OCI-M2 (cell line): ENCODE measurements around the gene PLA2G2F.
"Not testable (repeated sequence)": the region's sequence is repeated elsewhere in the genome, so short reads cannot be mapped to it uniquely, and the experiment has no call there.

Experiments used
- DNase-seq: peaks from one replicate; lab custom pipeline; 2025; ENCODE audit not compliant: unreplicated experiment; lab: John Stamatoyannopoulos, UW

Gene PLA2G2F

DNA sequence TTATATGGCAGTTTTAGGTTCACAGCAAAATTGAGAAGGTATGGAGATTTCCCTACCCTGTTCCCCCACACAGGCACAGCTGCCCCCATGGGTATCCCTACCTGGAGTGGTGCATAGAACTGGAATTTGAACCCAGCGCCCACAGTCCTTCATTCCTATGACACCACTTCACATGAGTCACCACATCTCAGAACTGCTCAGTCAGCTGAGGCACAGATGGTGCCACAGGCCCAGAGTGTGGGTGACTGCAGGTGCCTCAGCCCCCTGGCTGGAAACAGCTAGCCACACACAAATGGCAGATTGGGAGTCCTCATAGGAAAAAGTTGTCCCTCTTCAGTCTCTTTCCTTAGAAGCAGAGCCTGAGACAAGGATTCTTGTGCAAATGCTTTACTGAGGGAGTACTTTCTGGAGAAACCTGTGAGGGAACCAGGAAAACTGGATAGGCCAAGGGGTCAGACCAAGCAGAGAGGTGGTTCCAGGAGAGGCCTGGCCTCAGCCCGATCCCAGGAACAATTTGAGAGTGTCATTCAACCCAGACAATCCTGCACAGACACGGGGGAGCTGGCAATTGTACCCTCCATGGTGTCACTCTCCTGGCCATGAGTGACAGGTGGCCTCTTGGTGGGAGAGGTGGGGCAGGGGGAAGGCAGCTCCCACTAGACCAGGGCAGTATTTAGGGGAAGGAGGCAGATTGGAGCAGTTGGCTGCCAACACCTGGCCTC lies 26.7 kb upstream of the PLA2G2F start:
- no peak for DNase-seq

DNA sequence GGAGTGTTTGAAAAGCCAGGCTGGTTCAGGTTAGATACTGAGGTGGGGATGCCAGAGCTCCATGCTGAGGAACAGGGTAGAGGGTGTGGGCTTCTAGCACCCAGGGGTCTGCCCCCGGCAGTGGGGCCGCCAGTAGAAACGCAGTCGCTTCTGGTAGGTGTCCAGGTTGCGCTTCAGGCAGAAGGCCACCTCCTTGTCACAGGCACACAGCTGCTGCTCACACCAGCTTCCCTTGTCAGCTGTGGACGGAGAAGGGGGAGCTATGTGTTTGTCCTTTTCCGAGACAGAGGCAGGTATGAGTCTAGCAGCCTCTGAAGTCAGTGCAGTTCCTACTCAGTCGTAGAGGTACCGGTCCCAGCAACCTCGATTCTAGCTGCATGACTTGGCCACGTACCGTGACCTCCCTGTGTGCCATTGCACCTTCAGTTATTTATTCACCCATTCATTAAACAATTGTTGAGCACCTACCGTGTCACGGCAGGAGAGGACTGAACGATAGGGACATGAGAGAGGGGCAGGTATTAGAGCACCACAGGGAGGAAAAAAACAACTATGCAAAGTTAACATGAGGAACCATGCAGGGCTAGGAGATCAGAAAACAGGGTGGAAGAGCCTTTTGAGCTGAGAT lies 25.0 kb upstream of the PLA2G2F start:
- DNase-seq = no peak

DNA sequence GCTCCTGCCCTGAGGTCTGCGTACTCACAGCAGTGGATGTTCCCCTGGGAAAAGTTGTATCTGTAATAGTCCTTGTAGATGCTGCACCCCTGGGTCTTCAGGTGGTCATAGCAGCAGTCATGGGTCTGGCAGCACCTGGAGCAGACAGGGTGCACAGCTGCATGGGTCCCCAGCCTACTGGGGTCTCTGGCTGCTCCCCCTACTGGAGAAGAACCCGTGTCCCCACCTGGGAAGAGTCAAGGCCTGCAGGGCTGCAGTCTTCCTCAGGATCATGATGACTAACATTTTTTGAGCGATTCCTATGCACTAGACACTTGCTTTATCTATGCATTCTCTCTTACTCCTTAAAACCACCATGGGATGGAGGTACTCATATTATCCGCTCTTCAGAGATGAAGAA lies 23.6 kb upstream of the PLA2G2F start:
- no peak for DNase-seq

DNA sequence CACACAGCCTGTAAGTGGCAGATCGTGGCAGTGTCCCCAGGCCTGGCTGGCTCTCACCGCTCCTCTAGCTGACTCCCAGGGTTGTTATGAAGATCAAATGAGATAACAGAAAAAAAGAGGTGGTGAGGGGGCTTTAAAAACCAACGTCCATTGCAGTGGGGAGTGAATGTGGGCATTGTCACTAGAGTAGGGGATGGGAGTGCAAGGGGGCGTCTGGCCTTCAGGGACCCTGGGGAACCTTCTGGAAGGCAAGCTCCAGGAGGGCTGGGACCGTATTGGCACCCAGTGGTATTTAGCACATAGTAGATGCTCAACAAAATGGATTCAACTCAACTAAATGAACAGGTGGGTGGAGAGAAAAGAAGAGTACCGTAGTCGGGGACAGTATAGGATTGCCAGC lies 23.2 kb upstream of the PLA2G2F start:
- no peak for DNase-seq

DNA sequence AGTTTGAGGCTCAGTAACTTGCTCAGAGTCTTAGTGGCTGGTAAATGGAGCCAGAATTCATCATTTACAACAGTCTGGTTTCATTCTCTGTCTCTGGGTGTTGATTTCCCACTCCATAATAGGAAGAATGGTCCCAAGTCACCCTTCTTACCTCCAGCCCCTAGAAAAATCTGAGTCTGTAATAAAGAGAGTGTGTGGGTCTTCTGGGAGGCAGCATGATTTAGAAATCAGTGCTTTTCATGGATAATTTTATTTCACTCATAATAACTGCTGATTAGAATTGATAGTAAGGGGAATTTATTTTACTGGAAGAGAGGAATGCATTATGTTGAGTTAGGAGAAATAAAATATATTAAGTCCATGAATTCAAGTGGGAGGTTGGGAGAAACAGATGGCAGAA lies 21.9 kb upstream of the PLA2G2F start:
- DNase-seq = no peak

DNA sequence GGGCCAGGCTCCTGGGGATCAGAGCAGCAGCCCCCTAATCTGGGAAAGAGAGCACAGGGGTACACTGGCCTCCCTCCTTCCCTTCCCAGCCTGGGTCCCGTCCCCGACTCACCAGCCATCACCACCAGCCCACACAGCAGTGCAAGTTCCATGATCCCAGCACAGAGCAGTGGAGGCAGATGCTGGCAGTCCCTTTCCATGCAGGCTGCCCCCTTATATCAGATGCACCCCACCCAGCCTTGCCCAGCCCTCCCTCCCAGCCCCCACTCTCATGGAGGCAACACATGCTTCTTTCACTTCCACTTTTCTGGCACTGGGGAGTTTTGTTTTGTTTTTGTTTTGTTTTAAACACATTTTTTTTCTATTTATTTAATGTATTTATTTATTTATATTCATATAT lies 19.8 kb upstream of the PLA2G2F start, which contains the start of gene PLA2G2D:
Gene PLA2G2D, minus strand, starts transcription at position 190 of the 400 bp plus-strand sequence. Its CDS starts 38 bp downstream, at position 152.
- no peak for DNase-seq

DNA sequence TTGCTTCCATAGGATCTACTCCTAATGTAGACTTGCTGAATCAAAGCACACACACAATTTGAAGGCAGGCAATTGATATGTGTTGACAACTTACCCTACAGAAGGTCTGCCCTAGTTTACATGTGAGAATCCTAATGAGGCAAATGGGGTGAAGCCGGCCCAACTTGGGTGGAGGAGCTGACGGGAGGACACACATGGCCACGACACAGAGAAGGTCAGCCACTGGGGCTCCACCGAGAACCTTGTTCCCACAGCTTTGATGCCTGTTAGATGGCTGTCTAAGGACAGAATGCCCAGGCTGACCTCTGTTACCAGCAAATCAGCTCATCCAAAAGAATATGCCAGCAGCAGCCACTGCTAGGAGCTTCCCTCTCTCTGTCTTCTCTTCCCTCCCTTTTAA lies 18.3 kb upstream of the PLA2G2F start:
- no peak for DNase-seq

DNA sequence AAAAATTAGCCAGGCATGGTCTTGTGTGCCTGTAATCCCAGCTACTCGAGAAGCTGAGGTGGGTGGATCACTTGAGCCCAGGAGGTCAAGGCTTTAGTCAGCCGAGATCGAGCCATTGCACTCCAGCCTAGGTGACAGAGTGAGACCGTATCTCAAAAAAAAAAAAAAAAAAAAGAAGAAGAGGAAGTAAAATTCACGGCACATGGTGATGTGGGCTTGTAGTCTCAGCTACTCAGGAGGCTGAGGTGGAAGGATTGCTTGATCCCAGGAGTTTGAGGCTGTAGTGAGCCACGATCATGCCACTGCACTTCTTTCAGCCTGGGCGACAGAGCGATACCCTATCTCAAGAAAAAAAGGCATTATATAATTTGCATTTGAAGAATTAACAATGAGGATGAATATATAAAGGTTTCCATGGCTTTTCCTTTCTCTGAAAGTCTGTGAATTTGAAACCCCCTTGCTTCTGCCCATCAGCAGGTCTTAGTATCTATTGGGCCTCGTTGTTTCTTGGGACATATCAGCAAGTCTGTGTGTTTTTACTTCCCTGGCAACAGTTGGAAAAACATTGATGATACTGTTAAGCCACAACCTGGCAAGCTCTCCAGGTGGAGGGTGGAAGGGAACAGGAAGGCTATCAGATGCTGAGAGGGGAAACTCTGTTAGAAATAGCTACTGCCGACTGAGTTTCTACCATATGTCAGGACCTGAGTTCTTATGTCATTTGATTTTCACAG lies 15.2 kb upstream of the PLA2G2F start:
- DNase-seq = no peak

DNA sequence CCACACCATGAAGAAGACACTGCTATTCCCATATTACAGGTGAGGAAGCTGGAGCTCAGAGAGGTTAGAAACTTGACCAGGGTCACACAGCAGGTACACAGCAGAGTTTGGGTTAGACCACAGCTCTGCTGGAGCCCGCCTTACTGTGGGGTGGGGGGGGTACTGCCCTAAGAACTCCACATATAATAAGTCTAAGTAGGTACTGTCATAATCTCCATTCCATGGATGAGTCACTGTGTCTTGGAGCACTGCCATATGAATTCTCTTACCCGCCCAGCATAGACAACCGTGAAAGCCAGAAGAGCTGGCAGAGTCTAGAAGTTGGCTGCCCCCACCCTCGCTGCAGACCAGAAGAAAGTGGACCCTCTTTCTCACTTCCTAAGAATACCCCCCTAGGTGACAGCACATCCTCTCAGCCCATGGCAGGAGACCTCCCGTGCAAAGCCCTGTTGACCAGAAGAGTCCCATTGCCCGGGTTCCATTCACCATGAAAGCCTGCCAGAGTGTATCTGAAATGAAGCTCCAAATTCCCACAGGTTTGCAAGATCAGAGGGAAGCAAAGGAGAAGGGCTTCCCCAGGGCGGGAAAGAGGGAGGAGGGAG lies 14.6 kb upstream of the PLA2G2F start:
- DNase-seq = no peak

DNA sequence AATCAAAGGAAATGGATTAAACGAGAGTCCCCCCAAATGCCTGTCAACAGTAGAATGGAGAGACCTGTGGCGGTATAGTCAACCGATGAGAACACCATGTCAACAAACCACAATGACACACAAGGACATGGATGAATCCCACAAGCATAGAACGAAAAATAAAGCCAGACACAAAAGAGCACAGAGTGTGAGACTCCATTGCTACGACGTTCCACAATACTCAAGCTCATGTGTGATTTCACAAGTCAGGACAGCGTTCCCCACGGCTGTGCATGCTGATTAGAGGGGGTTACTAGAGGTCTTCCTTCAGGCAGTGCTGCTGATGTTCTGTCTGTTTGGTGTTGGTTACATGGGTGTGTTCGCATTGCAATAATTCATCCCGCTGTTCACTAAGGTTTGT lies 14.0 kb upstream of the PLA2G2F start:
- DNase-seq = no peak

DNA sequence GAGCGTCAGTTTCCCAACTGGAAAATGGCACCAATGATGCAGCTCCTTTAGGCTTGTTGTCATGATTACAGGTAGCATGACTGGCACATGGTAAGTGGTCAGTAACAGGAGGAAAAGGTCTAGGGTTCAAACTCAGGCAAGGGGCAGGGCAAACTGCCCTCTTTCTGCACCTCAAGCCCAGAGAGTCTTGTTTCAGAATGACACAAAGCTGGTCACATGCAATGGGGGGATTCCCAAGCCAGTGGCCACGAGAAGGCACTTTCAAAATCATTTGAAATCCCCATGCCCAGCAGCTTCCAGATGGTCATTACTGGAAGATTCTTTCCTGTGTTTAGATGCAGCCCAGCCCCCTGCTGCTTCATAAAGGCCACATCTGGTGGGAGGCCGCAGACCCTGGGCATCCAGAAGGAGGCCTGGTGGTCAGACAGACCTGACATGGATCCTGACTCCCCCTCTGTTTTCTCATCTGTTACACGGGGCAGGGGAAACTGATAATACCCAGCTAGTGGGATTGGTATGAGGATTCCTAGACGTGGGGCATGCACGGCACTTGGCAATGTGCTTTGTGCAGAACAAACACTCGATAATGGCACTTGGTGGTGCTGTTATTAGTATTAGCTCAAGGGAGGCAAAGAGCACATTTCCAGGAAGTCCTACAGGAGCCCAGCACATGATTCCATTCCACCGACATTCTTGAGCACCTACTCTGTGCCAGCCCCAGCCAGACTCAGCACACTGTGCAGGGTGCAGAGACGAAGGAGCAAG lies 12.9 kb upstream of the PLA2G2F start:
- no peak for DNase-seq

DNA sequence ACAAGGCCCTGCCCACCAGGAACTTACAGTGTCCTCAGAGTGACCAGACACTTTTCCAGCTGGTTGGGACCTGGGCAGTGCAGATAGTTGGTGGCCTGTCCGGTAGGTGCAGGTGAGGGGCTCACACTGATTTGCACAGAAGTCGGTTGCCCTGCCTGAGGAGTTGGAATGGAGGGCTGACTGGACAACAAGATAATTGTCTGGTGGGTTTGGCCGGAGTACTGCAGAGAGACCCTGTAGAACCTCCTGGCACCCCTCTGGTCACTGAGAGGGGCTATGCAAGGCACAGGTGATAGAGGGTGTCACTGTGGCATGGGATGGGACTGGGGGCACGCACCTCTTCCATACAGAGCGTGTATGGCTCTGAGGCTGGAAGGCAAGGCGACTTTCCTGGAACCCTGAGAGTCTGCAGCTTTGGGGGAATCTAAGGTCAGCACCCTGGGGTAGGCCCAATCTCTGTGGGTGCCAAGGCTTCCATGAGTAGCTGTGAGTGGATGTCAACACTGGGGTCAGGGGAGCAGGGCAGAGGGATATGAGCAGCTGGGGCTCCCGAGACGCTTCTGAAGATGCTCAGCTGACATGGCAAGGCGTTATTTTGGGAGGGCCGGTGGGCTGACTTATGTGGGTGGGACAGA lies 12.2 kb upstream of the PLA2G2F start:
- DNase-seq = no peak

DNA sequence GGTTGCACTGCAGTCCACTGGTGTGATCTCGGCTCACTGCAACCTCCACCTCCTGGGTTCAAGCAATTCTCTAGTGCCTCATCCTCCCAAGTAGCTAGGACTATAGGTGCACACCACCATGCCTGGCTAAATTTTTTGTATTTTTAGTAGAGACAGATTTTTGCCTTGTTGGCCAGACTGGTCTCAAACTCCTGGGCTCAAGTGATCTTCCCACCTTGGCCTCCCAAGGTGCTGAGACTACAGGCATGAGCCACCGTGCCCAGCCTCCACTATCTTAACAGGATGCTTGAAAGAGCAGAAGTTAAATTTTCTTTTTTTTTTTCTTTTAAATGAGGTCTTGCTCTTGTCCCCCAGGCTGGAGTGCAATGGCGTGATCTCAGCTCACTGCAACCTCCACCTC lies 8.6 kb upstream of the PLA2G2F start:
- DNase-seq = not testable (repeated sequence)

DNA sequence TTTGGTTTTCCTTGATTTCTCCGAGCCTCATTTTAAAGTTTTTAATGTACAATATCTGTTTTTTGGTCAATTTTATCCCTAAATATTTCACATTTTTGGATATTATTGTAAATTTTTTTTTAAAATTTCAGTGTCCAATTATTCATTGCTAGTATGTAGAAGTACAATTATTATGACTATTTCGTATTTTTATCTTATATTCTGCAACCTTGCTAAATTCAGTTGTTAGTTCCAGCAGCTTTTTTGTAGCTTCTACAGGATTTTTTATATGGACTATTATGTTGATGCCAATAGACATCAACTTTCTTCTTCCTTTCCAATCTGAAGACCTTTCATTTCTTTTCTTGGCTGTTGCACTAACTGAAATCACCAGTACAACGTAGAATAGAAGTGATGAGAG lies 4.1 kb upstream of the PLA2G2F start:
- DNase-seq = no peak

DNA sequence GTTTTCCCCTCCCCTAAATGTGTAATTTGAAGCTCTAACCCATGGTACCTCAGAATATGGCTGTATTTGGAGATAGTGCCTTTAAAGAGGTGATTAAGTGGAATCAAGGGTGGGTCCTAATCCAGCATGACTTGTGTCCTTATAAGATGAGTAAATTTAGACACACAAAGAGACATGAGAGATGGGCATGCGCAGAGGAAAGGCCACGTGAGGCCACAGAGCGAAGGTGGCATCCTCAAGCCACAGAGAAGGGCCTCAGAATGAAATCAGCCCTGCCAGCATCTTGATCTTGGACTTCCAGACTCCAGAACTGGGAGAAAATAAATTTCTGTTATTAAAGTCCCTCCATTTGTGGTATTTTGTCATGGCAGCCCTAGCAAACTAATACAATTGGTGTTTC lies 2.9 kb upstream of the PLA2G2F start:
- no peak for DNase-seq

DNA sequence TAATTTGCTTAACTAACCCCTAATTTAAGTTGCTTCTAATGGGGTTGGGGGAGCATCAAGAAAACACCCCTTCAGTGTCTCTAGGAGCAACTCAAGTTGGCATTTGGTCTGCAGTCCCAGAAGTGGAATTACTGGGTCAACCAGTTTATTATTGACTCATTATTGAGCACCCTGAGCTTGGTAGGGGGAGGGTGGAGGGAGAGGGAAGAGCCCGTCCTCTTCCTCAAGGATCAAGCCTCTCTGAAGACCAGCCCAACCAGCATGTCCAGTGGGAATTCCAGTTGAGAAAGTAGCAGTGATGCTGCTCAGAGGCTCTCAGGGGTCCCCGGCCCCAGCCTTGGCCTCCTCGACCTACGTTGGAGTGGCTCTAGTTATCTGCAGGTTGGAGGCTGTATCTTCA lies 2.1 kb upstream of the PLA2G2F start:
- no peak for DNase-seq

DNA sequence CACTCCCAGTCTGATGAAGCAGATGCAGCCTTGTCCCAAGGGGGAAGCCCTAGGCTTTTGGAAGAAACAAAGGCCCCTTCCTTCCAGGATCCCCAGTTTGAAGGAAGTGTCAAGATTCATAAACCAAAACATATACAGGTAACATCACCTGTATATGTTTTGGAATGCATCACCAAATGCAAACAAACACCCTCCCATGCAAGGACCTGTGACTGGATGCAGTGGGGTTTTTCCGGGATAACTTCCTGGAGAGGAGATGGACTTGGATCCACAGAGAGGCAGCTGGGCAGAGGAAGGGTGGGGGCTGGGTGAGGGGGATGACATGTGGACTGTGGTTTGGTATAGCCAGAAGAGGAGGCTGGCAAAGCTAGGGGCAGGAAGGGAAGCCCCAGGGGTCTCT lies 1.5 kb upstream of the PLA2G2F start:
- no peak for DNase-seq

DNA sequence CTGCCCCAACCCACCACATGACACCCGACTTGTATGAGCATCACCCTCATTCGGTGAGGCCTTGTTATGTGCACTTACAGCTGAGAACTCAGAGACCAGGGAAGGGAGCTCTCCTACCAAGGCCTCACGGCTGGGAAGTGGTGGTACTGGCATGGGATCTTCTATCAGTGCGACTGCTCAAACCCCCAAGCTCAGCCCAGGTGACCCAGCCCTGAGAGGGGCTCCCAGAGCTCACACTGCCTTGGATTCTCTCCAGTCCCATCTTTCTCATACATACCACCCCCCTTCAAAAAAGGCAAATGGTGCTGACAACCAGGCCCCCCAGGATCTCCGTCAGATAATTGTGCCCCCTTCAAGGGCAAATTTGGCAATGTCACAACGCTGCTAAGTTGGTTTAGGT lies 777 bp upstream of the PLA2G2F start:
- no peak for DNase-seq

DNA sequence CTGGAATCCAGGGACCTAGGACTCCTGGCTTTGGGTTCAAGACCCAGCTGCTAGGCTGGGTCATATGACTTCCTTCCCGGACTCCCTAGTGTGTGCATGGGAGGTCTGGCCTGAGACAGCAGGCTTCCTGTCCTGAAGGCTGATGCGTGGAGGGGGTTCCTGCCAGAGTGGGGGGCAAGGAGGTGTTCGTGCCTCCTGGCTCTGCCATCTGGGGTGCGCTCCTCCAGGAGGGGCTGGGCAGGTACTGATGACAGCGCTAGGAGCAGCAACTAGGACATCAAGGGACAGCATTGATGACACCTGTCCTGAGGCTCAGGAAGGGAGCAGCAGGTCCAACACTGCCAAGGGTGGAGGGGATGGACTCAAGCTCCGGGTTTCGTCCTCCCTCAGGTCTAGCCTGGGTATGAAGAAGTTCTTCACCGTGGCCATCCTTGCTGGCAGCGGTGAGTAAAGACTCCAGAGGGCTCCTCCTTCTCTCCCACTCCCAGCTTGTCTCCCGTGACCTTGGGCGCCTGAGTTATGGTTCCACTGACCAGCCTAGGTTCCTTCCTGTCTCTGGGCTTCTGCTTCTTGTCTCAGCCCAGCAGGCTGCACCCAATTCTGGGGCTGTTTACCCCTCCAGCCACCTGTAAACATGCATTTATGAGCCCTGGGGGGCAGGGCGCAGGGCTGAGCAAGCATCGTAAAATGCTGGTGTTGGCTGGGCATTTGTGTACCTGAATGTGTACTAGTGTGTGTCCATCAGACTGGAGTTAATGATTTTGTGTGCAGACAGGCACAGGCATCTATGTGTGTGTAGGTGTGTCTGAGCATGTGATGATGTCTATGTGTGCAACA lies 871 bp downstream of the PLA2G2F start:
- no peak for DNase-seq

DNA sequence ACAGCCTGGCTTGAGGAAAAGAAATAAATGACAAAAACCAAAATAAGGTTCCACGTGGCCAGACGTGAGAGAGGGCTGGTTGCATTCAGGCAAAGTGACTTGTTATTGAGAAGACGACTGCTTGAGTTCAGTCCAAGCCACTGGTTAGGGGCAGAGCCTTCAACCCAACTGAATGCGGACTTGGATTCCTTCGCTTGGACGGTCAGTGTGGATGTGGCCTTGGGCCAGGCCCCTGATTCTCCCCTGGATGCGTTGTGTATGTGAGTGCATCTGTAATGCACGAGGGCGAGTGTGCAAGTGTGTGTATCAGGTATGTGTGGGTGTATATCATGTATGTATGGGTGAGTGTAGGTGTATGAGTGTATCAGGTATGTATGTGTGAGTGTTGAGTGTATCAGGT lies 1.9 kb downstream of the PLA2G2F start:
- no peak for DNase-seq
